HepG2 (cell line): ENCODE results near the gene RBM14. TPM values are rescaled to one million over a fixed set of nuclear protein-coding genes. Genes with fewer than 3 reads are reported as not detected.

Experiments used
- CC2D1A ChIP-seq: sonication (generic); formaldehyde crosslinking; IDR thresholded peaks from 2 replicates; pipeline ENCODE4 v1.8.1; 2023; ENCODE audit warnings: mild to moderate bottlenecking, missing genetic modification reagents
- POLR2A ChIP-seq, 2 experiments: IDR thresholded peaks; 2 replicates each; pipeline ENCODE4 v1.6.1; 2011; ENCODE audit warnings: low read depth in 2 of 2, low read length in 2 of 2, mild to moderate bottlenecking in 1 of 2, moderate library complexity in 1 of 2; ENCODE audit not compliant: insufficient read depth in 1 of 2
- PRPF4 ChIP-seq: fragments of 200-400 bp; formaldehyde crosslinking; IDR thresholded peaks from 2 replicates; pipeline ENCODE4 v1.6.1; 2016; ENCODE audit warnings: low read length, low read depth; ENCODE audit not compliant: poor library complexity, severe bottlenecking
- TCF7 ChIP-seq: sonication (generic); IDR thresholded peaks from 2 replicates; pipeline ENCODE4 v1.6.1; 2016; ENCODE audit warnings: antibody characterized with exemption, low read depth
- ZNF263 ChIP-seq: sonication (generic); formaldehyde crosslinking; IDR thresholded peaks from 2 replicates; pipeline ENCODE4 v1.4.0; 2020; ENCODE audit warnings: missing genetic modification reagents
- ZNF318 ChIP-seq: sonication (generic); formaldehyde crosslinking; IDR thresholded peaks from 2 replicates; pipeline ENCODE4 v1.4.0; 2020; ENCODE audit warnings: mild to moderate bottlenecking, missing genetic modification reagents
- ZNF501 ChIP-seq: sonication (generic); formaldehyde crosslinking; IDR thresholded peaks from 2 replicates; pipeline ENCODE4 v1.5.1; 2020; ENCODE audit warnings: mild to moderate bottlenecking, moderate library complexity, missing genetic modification reagents
- ZNF879 ChIP-seq: sonication (generic); formaldehyde crosslinking; IDR thresholded peaks from 2 replicates; pipeline ENCODE4 v1.8.1; 2023; ENCODE audit warnings: missing genetic modification reagents
- polyA plus RNA-seq, 8 experiments: library from polyadenylated mRNA; depleted of rRNA in 3 of 8; stranded (reverse) in 7 of 8; unstranded in 1 of 8; fragments of >200 nt; fragmentation: Illumina TruSeq in 4 of 8; extraction: Trizol in 4 of 8; gene quantifications; 2 replicates each; pipeline versions ENCODE4 v1.2.1 to v1.2.3, GENCODE V29; 2011 to 2016; ENCODE audit warnings: low read depth in 4 of 8, missing spikeins in 1 of 8, mixed read lengths in 1 of 8; ENCODE audit not compliant: insufficient read depth in 1 of 8
- total RNA-seq, 5 experiments: library from RNA; depleted of rRNA; stranded (reverse); fragments of >200 nt; fragmentation: Illumina TruSeq; extraction: Trizol; gene quantifications; 2 replicates each; pipeline ENCODE4 v1.2.3, GENCODE V29; 2016; ENCODE audit warnings: low read depth in 1 of 5

RBM14 gene
- total and polyA plus RNA-seq, 2 of the 13 experiments (the other 11 are each of a cell fraction or from before 2014, with no cell fraction given): 12.7 to 44.1 TPM

GRCh38 chr11:66580803-66581202, 35.6 kb upstream of the RBM14 start (continued):
- no peak for TF ChIP-seq ZNF318 (CRISPR knock-in tag)
- no peak for TF ChIP-seq POLR2A (IDR thresholded peaks at IDR 0.05; ENCODE audit: insufficient read depth in 1 of 2, low read depth in 2 of 2, low read length in 2 of 2)
- TF ChIP-seq PRPF4: no peak
- TF ChIP-seq ZNF263 (CRISPR knock-in tag): no peak
- no peak for TF ChIP-seq ZNF501 (CRISPR knock-in tag)
- TF ChIP-seq ZNF879 (CRISPR knock-in tag): no peak
- TF ChIP-seq TCF7: no peak
- TF ChIP-seq CC2D1A: no peak
